ENCODE measurements around the gene C1QTNF4. TPM values are rescaled to one million over a fixed set of nuclear protein-coding genes. Genes with fewer than 3 reads are reported as not detected.

Gene C1QTNF4
- total and polyA plus RNA-seq, 9 of the 15 experiments (the other 6 are each of a cell fraction or from before 2014, with no cell fraction given) = not detected

GRCh38 chr11:47595967-47596366 is 1.8 kb upstream of the C1QTNF4 start:
- H3K36me3 ChIP-seq (ENCODE audit: control insufficient read depth, insufficient read depth, low read length) = no peaks in the 10 kb centered on the region
- POLR2A ChIA-PET = interaction anchor here (1.3 to 6.2 kb wide), 3 partner anchors 10 to 15 kb away, joined by 3 to 35 read pairs (median 6); partner anchors contain the start of gene FAM180B
- no peak overlapping the region for H3K4me3 ChIP-seq
- no peaks in the 10 kb centered on the region for H3K9me3 ChIP-seq (replicated peaks; ENCODE audit: control insufficient read depth, insufficient read depth, low read depth, low read length)
- H3K4me1 ChIP-seq (replicated peaks in 1 of 2; ENCODE audit: control insufficient read depth in 2 of 2, insufficient read depth in 2 of 2, low read length in 2 of 2) = peaks cover 0 to 7% of the 10 kb centered on the region in 2 experiments; a peak in 3 of 5 replicates
- H3K27me3 ChIP-seq (ENCODE audit: control insufficient read depth in 2 of 2, insufficient read depth in 2 of 2, low read length in 2 of 2) = peaks cover 29 to 47% of the 10 kb centered on the region in 2 experiments
- H2AFZ ChIP-seq (ENCODE audit: low read depth, low read length) = no peak overlapping the region
- ATAC-seq (no peak), DNase-seq (ENCODE audit: extremely low read depth in 1 of 4, low spot score in 3 of 4) (no peak), FAIRE-seq (no peak)
- in situ Hi-C loops (cut with MboI) = no loop called here
- TF ChIP-seq FOXP4 (CRISPR knock-in tag; IDR thresholded peaks at IDR 0.05; ENCODE audit: borderline replicate concordance) = no peak
- no peak for TF ChIP-seq FOXK1 (CRISPR knock-in tag; IDR thresholded peaks at IDR 0.05; ENCODE audit: borderline replicate concordance)
- no peak for TF ChIP-seq ELK1 (CRISPR knock-in tag; IDR thresholded peaks at IDR 0.05)
- no peak for TF ChIP-seq CBFA2T3 (IDR thresholded peaks at IDR 0.05)
- no peak for TF ChIP-seq ZNF140 (CRISPR knock-in tag; IDR thresholded peaks at IDR 0.05)
- no peak for TF ChIP-seq NR2F6 (CRISPR knock-in tag; IDR thresholded peaks at IDR 0.05)
- no peak for TF ChIP-seq SMAD1 (IDR thresholded peaks at IDR 0.05; ENCODE audit: low read depth, low read length, partially characterized antibody)
- no peak for TF ChIP-seq SNRNP70 (optimal IDR thresholded peaks at IDR 0.05; ENCODE audit: low read depth, low read length)
- TF ChIP-seq JUNB (CRISPR knock-in tag; conservative IDR thresholded peaks at IDR 0.05) = no peak
- no peak for TF ChIP-seq HNRNPH1 (optimal IDR thresholded peaks at IDR 0.05; ENCODE audit: low read depth, low read length)
- no peak for TF ChIP-seq DPF2 (IDR thresholded peaks at IDR 0.05)
- H3K4me2 ChIP-seq (ENCODE audit: insufficient read depth, low read length) = no peak overlapping the region
- CTCF ChIA-PET (ENCODE audit: low intra/inter-chr PET ratio) = no interaction called here
- intact Hi-C loops (cut with micrococcal nuclease) = no loop called here
- no peak overlapping the region for H3K27ac ChIP-seq (ENCODE audit: extremely low read depth, low read depth, low read length)
- no peaks in the 10 kb centered on the region for H4K20me1 ChIP-seq (replicated peaks; ENCODE audit: control insufficient read depth, insufficient read depth, low read length)
- no peaks in the 10 kb centered on the region for H3K79me2 ChIP-seq (ENCODE audit: control insufficient read depth, insufficient read depth, low read length)
- BruUV-seq (replicated peaks) = no TSS peak
- no peak overlapping the region for H3K9ac ChIP-seq (ENCODE audit: insufficient read depth in 1 of 2, low read depth in 2 of 2, low read length in 2 of 2)
- 40% methylated on average over 1 of the region's 1 CpG for WGBS (ENCODE audit: insufficient coverage, low coverage, missing lambda C conversion rate)
- H3K9me1 ChIP-seq (ENCODE audit: control insufficient read depth, insufficient read depth, low read length) = peaks cover 7% of the 10 kb centered on the region

Data from K562 (cell line).